Bronchial epithelial cell (primary cell): ENCODE measurements around the gene LDHB. TPM values are rescaled to one million over a fixed set of nuclear protein-coding genes. Genes with fewer than 3 reads are reported as not detected.
A peak's percentile ranks its signal among the peaks of the same experiment; 100 is the strongest.
"Not testable (repeated sequence)": the region's sequence is repeated elsewhere in the genome, so short reads cannot be mapped to it uniquely, and the experiment has no call there.

ENCODE experiments used
- DNase-seq: peaks from one replicate; pipeline ENCODE4 v3.0.0-alpha.2; 2010; ENCODE audit warnings: low read depth
- FAIRE-seq: peaks from 2 replicates; lab custom pipeline; 2011; peaks lifted over from hg19 to GRCh38; lab: Jason Lieb, UNC
- H3K27me3 ChIP-seq: 2 replicates; pipeline ENCODE4 v1.5.1; 2011; ENCODE audit warnings: low read length; ENCODE audit not compliant: control insufficient read depth, insufficient read depth
- H3K36me3 ChIP-seq: 2 replicates; pipeline ENCODE4 v1.5.1; 2011; ENCODE audit warnings: low read length; ENCODE audit not compliant: control insufficient read depth, insufficient read depth
- H3K4me3 ChIP-seq: 2 replicates; pipeline ENCODE4 v1.5.1; 2011; ENCODE audit warnings: mild to moderate bottlenecking, low read depth, low read length, control low read depth
- total RNA-seq: library from RNA; depleted of rRNA; stranded (reverse); fragments of >200 nt; gene quantifications from 2 replicates; pipeline ENCODE4 v1.2.1, GENCODE V29; 2014
- TF ChIP-seq, protein P1 (sequence below): IDR thresholded peaks from 2 replicates; pipeline ENCODE4 v1.5.1; 2011; ENCODE audit warnings: mild to moderate bottlenecking, moderate library complexity, low read length, control low read depth, inconsistent platforms; ENCODE audit not compliant: insufficient read depth, severe bottlenecking

The LDHB gene
- total RNA-seq, 1 donor from 2014 or later, result 1,083 TPM

DNA sequence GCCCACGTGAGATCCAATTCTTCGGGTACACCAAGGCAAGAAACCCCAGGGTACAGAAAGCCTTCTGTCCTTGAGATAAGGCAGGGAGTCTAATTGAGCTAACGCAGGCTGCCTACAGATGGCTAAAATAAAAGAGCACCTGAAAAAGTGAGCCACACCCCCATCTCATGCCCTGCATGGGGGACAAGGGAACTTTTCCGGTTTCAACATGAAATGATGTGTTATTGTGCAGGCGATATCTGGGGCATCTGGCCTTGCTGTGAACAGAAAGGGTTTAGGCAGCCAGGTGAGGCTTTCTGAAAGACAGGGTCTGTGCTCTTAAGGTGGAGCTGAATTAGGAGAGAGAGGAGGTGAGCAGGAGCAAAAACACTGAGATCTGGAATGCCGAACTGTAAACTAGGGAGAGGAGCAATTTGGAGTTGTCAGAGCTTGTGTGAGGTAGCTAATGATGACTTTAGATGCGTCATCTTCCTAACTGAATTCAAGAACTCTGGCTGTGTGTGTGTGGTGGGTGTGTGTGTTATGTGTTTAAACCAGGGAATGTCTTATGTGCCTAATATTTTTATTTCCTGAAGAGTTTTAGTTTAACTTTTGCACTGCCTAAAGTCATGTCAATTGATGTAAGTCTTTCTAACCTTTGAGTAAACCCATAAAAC lies 20.1 kb upstream of the LDHB start:
- no peak overlapping the region for H3K4me3 ChIP-seq
- FAIRE-seq, result peak; percentile 90
- TF ChIP-seq, protein P1, sequence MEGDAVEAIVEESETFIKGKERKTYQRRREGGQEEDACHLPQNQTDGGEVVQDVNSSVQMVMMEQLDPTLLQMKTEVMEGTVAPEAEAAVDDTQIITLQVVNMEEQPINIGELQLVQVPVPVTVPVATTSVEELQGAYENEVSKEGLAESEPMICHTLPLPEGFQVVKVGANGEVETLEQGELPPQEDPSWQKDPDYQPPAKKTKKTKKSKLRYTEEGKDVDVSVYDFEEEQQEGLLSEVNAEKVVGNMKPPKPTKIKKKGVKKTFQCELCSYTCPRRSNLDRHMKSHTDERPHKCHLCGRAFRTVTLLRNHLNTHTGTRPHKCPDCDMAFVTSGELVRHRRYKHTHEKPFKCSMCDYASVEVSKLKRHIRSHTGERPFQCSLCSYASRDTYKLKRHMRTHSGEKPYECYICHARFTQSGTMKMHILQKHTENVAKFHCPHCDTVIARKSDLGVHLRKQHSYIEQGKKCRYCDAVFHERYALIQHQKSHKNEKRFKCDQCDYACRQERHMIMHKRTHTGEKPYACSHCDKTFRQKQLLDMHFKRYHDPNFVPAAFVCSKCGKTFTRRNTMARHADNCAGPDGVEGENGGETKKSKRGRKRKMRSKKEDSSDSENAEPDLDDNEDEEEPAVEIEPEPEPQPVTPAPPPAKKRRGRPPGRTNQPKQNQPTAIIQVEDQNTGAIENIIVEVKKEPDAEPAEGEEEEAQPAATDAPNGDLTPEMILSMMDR, result no peak
- H3K27me3 ChIP-seq, result no peaks in the 10 kb centered on the region
- peak; percentile 90 for DNase-seq
- no peaks in the 10 kb centered on the region for H3K36me3 ChIP-seq

DNA sequence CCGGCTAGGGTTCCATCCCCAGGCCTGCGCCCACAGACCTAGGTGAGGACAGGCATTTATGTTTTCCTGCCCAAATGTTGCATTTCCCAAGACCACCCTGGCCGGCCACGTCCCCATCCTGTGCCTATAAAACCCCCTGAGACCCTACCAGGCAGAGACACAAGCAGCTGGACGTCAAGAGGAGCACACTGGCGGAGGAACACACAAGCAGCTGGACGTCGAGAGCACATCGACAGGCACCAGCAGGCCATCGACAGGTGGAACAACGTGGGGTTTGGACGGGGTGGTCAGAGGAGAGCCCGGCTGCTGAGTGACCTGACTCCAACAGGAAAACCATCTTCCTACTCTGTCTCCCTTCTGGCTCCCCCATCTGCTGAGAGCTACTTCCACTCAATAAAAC lies 19.6 kb upstream of the LDHB start:
- Histone ChIP-seq H3K4me3 (no peak overlapping the region), H3K36me3 (no peaks in the 10 kb centered on the region), H3K27me3 (no peaks in the 10 kb centered on the region)
- TF ChIP-seq, protein P1, result no peak
- FAIRE-seq (no peak), DNase-seq (no peak)

DNA sequence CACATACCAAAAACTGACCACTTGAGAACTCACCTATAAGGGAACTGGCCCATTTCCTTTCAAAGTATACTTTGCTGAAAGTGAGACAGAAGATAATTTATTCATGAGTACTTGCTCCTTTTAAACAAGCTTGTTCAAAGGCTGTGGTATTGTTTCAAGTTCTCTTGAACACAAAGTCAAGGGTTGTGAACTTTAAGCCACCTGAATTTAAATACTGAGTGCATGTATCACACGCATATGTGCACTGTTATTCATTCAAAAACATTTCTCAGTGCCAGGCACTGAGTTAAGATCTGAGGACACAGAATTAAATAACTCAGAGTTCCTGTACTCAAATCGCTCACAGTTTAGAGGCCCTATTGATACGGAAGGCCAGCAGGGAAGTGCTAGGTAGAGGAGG lies 19.1 kb upstream of the LDHB start:
- H3K4me3 ChIP-seq, result no peak overlapping the region
- FAIRE-seq (no peak), DNase-seq (no peak)
- no peaks in the 10 kb centered on the region for H3K27me3 ChIP-seq
- H3K36me3 ChIP-seq, result no peaks in the 10 kb centered on the region
- TF ChIP-seq, protein P1, result no peak

DNA sequence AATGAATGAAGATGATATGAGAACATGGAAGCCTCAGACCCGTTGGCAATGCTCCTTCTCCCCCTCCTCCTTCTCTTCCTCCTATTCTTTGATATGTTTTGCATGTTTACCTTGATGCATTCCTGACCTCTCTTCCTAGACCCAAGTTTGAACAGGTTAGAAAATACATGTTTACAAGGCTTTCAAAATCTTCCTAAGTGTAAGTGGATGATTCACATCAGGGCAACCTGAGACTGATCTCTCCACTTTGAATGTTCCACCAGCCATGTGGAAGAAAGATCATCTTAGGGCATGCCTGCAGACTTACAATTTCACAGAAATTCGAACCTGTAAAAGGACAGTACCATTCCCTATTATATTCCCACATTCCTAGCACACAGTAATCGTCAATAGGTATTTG lies 18.0 kb upstream of the LDHB start:
- FAIRE-seq, result peak; percentile 89
- Histone ChIP-seq H3K27me3 (no peaks in the 10 kb centered on the region), H3K4me3 (no peak overlapping the region), H3K36me3 (no peaks in the 10 kb centered on the region)
- peak; percentile 83 for DNase-seq
- TF ChIP-seq, protein P1, result no peak

DNA sequence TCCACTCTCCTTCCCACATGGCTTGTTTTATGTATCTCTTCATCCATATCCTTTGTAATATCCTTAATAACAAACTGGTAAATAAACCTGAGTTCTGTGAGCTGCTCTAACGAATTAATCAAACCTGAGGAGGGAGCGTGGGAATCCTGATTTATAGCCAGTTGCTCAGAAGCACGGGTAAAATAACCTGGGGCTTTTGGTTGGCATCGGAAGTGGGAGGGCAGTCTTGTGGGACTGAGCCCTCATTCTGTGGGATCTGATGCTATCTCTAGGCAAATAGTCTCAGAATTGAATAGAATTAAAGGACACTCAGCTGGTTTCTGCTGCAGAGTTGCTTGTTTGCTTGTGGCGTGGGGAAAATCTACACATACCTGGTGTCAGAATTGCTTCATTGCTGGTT lies 17.5 kb upstream of the LDHB start:
- TF ChIP-seq, protein P1, result no peak
- no peak overlapping the region for H3K4me3 ChIP-seq
- no peaks in the 10 kb centered on the region for H3K27me3 ChIP-seq
- H3K36me3 ChIP-seq, result no peaks in the 10 kb centered on the region
- no peak for DNase-seq
- no peak for FAIRE-seq

DNA sequence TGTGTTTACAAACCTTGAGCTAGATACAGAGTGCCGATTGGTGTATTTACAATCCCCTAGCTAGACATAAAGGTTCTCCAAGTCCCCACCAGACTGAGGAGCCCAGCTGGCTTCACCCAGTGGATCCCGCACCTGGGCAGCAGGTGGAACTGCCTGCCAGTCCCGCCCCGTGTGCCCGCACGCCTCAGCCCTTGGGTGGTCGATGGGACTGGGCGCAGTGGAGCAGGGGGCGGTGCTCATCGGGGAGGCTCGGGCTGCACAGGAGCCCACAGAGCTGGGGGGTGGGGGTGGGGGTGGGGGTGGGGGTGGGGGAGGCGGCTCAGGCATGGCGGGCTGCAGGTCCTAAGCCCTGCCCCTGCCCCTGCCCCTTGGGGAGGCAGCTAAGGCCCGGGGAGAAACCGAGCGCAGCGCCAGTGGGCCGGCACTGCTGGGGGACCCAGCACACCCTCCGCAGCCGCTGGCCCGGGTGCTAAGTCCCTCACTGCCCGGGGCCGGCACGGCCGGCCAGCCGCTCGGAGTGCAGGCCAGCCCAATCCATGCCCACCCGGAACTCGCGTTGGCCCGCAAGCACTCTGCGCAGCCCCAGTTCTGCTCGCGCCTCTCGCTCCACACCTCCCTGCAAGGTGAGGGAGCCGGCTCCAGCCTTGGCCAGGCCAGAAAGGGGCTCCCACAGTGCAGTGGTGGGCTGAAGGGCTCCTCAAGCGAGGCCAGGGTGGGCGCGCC lies 16.3 kb upstream of the LDHB start:
- not testable (repeated sequence) for H3K4me3 ChIP-seq, H3K36me3 ChIP-seq, H3K27me3 ChIP-seq, FAIRE-seq, DNase-seq
